ENCODE data around the gene SNX12.
A peak's percentile ranks its signal among the peaks of the same experiment; 100 is the strongest.

SNX12 gene

GRCh38 chrX:71068044-71068918, at the start of gene SNX12:
TSS of gene SNX12 (minus strand) at chrX:71068334. CDS start at chrX:71068306, 28 bp downstream.
- peak; percentile 76 for DNase-seq (ENCODE audit: low read depth, low spot score)

GRCh38 chrX:71117358-71117757, 49.2 kb upstream of the SNX12 start:
- no peak for DNase-seq (ENCODE audit: low read depth, low spot score)

GRCh38 chrX:71111921-71112431, 43.8 kb upstream of the SNX12 start:
- DNase-seq (ENCODE audit: low read depth, low spot score), result no peak

- DNase-seq (ENCODE audit: low read depth, low spot score), result no peak
Measured at GRCh38 chrX:71111141-71111843, 43.2 kb upstream of the SNX12 start, which contains the start of gene IL2RG. TSS of gene IL2RG (minus strand) at chrX:71111577. CDS start at chrX:71111539, 38 bp downstream.

- DNase-seq (ENCODE audit: low read depth, low spot score), result no peak
Measured at GRCh38 chrX:71109051-71109450, 40.9 kb upstream of the SNX12 start.

GRCh38 chrX:71107762-71108360, 39.7 kb upstream of the SNX12 start:
- DNase-seq (ENCODE audit: low read depth, low spot score), result no peak

GRCh38 chrX:71107245-71107644, 39.1 kb upstream of the SNX12 start:
- no peak for DNase-seq (ENCODE audit: low read depth, low spot score)

- no peak for DNase-seq (ENCODE audit: low read depth, low spot score)
Measured at GRCh38 chrX:71106427-71106826, 38.3 kb upstream of the SNX12 start, which contains the start of gene CXorf65. TSS of gene CXorf65 (minus strand) at chrX:71106740. CDS start at chrX:71106556, 184 bp downstream.

GRCh38 chrX:71105628-71106027, 37.5 kb upstream of the SNX12 start:
- DNase-seq (ENCODE audit: low read depth, low spot score), result no peak

- no peak for DNase-seq (ENCODE audit: low read depth, low spot score)
Measured at GRCh38 chrX:71103110-71103983, 35.2 kb upstream of the SNX12 start.

GRCh38 chrX:71102292-71102691, 34.2 kb upstream of the SNX12 start:
- DNase-seq (ENCODE audit: low read depth, low spot score), result no peak

- DNase-seq (ENCODE audit: low read depth, low spot score), result no peak
Measured at GRCh38 chrX:71100581-71101505, 32.7 kb upstream of the SNX12 start.

GRCh38 chrX:71099736-71100135, 31.6 kb upstream of the SNX12 start:
- DNase-seq (ENCODE audit: low read depth, low spot score), result no peak

GRCh38 chrX:71098951-71099506, 30.9 kb upstream of the SNX12 start:
- DNase-seq (ENCODE audit: low read depth, low spot score), result no peak

- no peak for DNase-seq (ENCODE audit: low read depth, low spot score)
Measured at GRCh38 chrX:71098302-71098701, 30.2 kb upstream of the SNX12 start.

GRCh38 chrX:71096760-71097032, 28.6 kb upstream of the SNX12 start:
- DNase-seq (ENCODE audit: low read depth, low spot score), result no peak

GRCh38 chrX:71095981-71096759, 28.0 kb upstream of the SNX12 start:
- no peak for DNase-seq (ENCODE audit: low read depth, low spot score)

GRCh38 chrX:71095555-71095980, 27.4 kb upstream of the SNX12 start, which contains the start of gene FOXO4:
TSS of gene FOXO4 (plus strand) at chrX:71095851. CDS start at chrX:71096529, 678 bp downstream.
- peak; percentile 65 for DNase-seq (ENCODE audit: low read depth, low spot score)

GRCh38 chrX:71095033-71095432, 26.9 kb upstream of the SNX12 start:
- DNase-seq (ENCODE audit: low read depth, low spot score), result no peak
